ENCODE results near the gene PEA15.

PEA15 gene

GRCh38 chr1:160243767-160244166 lies 38.6 kb downstream of the PEA15 start:
- no peak for DNase-seq (ENCODE audit: low read depth)
- TF ChIP-seq, protein P1, sequence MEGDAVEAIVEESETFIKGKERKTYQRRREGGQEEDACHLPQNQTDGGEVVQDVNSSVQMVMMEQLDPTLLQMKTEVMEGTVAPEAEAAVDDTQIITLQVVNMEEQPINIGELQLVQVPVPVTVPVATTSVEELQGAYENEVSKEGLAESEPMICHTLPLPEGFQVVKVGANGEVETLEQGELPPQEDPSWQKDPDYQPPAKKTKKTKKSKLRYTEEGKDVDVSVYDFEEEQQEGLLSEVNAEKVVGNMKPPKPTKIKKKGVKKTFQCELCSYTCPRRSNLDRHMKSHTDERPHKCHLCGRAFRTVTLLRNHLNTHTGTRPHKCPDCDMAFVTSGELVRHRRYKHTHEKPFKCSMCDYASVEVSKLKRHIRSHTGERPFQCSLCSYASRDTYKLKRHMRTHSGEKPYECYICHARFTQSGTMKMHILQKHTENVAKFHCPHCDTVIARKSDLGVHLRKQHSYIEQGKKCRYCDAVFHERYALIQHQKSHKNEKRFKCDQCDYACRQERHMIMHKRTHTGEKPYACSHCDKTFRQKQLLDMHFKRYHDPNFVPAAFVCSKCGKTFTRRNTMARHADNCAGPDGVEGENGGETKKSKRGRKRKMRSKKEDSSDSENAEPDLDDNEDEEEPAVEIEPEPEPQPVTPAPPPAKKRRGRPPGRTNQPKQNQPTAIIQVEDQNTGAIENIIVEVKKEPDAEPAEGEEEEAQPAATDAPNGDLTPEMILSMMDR (IDR thresholded peaks at IDR 0.05; ENCODE audit: control insufficient read depth, insufficient read depth, low read depth, low read length, missing control alignments) = no peak
- no peak overlapping the region for H3K4me3 ChIP-seq (ENCODE audit: control insufficient read depth, low read depth, low read length)

GRCh38 chr1:160244209-160244608 lies 39.0 kb downstream of the PEA15 start:
- no peak for DNase-seq (ENCODE audit: low read depth)
- H3K4me3 ChIP-seq (ENCODE audit: control insufficient read depth, low read depth, low read length) = no peak overlapping the region
- TF ChIP-seq, protein P1 (IDR thresholded peaks at IDR 0.05; ENCODE audit: control insufficient read depth, insufficient read depth, low read depth, low read length, missing control alignments) = no peak

- H3K4me3 ChIP-seq (ENCODE audit: control insufficient read depth, low read depth, low read length) = no peak overlapping the region
- DNase-seq (ENCODE audit: low read depth) = no peak
- TF ChIP-seq, protein P1 (IDR thresholded peaks at IDR 0.05; ENCODE audit: control insufficient read depth, insufficient read depth, low read depth, low read length, missing control alignments) = no peak
These were observed 40.2 kb downstream of the PEA15 start for GRCh38 chr1:160245434-160245833.

- no peak for DNase-seq (ENCODE audit: low read depth)
- no peak overlapping the region for H3K4me3 ChIP-seq (ENCODE audit: control insufficient read depth, low read depth, low read length)
These were observed 41.9 kb downstream of the PEA15 start for GRCh38 chr1:160247053-160247452.

DNA sequence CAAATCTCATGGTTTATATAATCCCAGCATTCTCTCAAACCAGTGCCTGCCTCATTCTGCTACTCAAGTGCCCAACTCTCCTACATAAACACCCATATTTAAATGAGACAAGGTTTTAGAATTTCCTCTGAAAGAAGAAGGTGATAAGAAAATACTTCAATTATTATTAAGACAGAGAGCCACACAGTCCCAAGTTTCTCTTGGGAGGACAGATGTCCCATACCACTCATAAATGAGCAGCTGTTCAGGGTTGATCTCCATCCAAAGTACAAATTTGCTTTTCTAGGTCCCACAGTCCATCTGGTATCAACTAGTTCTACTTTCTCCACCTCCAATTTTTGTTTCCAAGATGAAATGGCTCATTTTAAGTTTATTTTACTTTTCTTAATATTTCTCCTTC lies 45.8 kb downstream of the PEA15 start:
- DNase-seq (ENCODE audit: low read depth) = no peak
- no peak overlapping the region for H3K4me3 ChIP-seq (ENCODE audit: control insufficient read depth, low read depth, low read length)
- TF ChIP-seq, protein P1 (IDR thresholded peaks at IDR 0.05; ENCODE audit: control insufficient read depth, insufficient read depth, low read depth, low read length, missing control alignments) = no peak

More at GRCh38 chr1:160247053-160247452, 41.9 kb downstream of the PEA15 start:
- TF ChIP-seq, protein P1 (IDR thresholded peaks at IDR 0.05; ENCODE audit: control insufficient read depth, insufficient read depth, low read depth, low read length, missing control alignments) = no peak

GRCh38 chr1:160251687-160252526 lies 46.7 kb downstream of the PEA15 start:
- DNase-seq (ENCODE audit: low read depth) = peak; percentile 51
- TF ChIP-seq, protein P1 (IDR thresholded peaks at IDR 0.05; ENCODE audit: control insufficient read depth, insufficient read depth, low read depth, low read length, missing control alignments) = peak; percentile 74
- no peak overlapping the region for H3K4me3 ChIP-seq (ENCODE audit: control insufficient read depth, low read depth, low read length)
